ENCODE results near the gene TMEM41B.
"Not testable (repeated sequence)": the region's sequence is repeated elsewhere in the genome, so short reads cannot be mapped to it uniquely, and the experiment has no call there.

Gene TMEM41B, protein sequence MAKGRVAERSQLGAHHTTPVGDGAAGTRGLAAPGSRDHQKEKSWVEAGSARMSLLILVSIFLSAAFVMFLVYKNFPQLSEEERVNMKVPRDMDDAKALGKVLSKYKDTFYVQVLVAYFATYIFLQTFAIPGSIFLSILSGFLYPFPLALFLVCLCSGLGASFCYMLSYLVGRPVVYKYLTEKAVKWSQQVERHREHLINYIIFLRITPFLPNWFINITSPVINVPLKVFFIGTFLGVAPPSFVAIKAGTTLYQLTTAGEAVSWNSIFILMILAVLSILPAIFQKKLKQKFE

GRCh38 chr11:9314291-9315077, at the start of gene TMEM41B:
TMEM41B (minus strand) TSS chr11:9314593; CDS start chr11:9314441, 152 bp downstream.
- peak; percentile 100 for DNase-seq

DNA sequence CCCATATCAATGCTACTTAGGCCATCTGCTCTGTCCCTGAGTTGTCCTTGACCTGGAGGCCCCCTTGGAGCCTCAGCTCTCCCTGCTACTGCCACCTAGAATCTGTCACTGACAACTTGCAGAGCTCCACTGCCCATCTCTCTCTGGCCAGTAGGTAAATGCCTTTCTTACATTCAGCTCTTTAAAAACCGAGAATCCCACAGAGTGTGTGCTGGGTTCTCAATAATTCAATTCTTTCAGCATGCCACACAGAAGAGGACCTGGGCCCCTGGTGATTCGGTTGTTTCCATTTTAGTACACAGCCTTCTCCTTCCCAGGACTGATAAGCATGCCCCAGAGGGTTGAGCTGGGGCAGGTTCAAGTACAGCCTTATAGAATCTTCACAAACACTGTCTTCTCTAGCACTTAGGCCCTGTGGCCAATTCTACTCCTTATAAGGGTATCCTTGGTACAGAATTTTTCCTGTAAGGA, 48.0 kb upstream of the TMEM41B start:
- DNase-seq = no peak

- not testable (repeated sequence) for DNase-seq
Observed at GRCh38 chr11:9360862-9361622, 46.6 kb upstream of the TMEM41B start.

DNA sequence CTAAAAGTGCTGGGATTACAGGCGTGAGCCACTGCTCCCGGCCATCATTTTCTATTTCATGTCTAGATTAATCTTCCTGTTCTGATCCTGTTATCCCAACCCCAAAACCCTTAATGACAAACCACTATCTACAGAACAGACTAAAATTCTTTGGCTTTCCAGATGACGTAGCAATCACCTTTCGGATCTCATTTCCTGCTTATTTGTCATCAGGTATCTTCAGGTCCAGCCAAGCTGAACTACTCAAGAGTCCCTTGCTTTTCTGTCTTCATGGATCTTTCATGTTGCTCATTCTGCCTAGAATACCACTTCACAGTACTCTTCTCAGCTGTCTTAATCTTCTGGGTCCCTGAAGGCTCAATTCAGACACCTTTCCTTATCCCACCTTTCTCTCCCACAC, 42.6 kb upstream of the TMEM41B start:
- DNase-seq = no peak

- DNase-seq = no peak
Observed at GRCh38 chr11:9351321-9351881, 37.0 kb upstream of the TMEM41B start.

- DNase-seq = not testable (repeated sequence)
Observed at GRCh38 chr11:9347779-9348178, 33.4 kb upstream of the TMEM41B start.

DNA sequence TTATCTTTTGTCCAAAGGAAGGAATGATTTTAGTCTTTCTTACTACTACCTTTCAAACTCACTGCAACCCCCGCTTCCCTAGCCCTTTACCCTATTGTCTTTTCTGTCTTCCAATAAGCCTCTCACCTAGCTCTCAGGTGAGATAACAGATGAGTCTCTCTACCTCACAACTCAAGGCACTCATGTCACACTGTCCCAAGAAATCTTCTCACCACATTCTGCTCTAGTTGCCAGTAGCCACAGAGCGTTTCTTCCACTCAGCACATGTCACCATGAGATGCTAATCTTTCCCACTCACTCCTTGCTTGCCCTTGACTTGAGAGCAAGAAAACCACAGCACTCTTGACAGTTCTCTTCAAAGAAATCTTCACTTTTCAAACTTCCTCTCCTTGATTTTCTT, 32.7 kb upstream of the TMEM41B start:
- DNase-seq = no peak

GRCh38 chr11:9344061-9344680, 29.8 kb upstream of the TMEM41B start:
- no peak for DNase-seq

GRCh38 chr11:9341638-9342178, 27.3 kb upstream of the TMEM41B start:
- no peak for DNase-seq

DNA sequence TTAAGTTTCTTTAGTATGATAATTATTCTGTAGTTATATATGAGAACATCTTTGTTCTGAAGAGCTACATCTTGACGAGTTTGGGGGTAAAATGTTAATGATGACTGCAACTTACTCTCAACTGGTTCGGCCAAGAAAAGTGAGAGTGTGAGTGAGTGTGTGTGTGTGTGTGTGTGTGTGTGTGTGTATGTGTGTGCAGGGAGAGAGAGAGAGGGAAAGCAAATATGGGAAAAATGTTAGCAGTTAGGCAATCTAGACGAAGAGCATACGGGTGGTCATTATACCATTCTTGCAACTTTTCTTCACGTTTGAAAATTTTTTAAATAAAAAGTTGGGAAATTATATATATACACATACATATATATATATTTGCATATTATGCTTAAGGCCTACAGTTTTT, 18.3 kb upstream of the TMEM41B start:
- DNase-seq = no peak

DNA sequence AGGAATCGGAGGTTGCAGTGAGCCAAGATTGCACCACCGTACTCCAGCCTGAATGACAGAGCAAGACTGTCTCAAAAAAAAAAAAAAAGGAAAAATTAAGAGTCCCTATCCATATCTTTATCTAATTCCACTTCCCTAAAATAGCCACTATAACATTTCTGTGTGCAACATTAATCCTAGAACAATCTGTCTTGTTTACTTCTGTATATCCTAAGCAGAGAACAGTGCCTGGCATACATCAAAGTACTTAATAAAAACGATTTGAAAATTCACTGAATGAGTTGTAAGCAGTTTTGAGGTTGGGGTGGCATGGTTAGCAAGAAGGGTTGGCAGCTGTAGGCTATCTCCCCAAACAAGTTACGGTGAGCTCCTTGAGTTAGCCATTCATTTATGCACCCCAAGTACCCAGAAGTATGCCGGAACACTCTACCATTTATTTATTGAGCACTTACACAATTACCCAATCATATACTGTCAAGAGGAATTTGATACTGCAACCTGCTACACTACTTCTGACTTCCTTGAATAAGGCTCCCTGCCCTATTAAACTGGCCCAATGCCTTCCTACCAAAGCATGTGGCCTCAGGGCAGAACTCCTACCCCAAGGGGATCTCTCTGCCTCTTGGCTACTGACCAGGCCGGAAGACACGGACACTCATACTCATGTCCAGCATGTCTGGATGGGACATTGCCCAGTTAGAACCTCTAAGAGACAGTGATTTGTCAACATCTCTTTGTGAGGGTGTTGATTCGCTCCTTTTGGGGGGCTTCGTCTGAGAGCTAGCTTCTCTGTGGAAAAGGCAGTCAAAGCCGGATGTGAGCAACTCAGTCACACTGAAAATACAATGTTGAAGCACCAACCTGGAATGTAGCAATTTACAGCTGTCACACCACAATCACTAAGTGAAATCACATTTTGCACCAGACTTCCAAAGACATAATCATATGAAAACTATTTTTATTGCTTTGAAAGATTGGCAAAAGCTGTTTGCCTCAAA, 16.3 kb upstream of the TMEM41B start:
- no peak for DNase-seq

GRCh38 chr11:9320047-9320446, 5.7 kb upstream of the TMEM41B start:
- no peak for DNase-seq

GRCh38 chr11:9319377-9320001, 5.1 kb upstream of the TMEM41B start:
- DNase-seq = not testable (repeated sequence)

DNA sequence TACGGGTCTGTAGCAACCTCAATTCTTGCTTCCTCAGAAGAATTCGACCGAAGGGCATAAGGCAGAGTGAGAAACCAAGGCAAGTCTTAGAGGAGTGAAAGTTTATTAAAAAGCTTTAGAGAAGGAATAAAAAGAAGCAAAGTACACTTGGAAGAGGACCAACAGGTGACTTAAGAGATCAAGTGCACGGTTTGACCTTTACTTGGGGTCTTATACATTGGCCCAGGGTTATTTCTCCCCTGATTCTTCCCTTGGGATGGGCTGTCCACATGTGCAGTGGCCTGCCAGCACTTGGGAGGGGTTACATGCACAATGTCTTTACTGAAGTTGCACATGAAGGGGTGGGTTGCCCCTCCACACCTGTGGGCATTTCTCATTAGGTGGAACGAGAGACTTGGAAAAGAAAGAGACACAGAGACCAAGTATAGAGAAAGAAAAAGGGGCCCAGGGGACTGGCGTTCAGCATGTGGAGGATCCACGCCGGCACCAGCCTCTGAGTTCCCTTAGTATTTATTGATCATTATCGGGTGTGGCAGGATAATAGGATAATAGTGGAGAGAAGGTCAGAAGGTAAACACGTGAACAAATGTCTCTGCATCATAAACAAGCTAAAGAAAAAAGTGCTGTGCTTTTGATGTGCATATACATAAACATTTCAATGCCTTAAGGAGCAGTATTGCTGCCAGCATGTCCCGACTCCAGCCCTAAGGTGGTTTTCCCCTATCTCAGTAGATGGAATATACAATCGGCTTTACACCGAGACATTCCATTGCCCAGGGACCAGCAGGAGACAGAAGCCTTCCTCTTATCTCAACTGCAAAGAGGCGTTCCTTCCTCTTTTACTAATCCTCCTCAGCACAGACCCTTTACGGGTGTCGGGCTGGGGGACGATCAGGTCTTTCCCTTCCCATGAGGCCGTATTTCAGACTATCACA, 4.3 kb upstream of the TMEM41B start:
- not testable (repeated sequence) for DNase-seq

GRCh38 chr11:9316334-9316733, 1.9 kb upstream of the TMEM41B start:
- no peak for DNase-seq

DNA sequence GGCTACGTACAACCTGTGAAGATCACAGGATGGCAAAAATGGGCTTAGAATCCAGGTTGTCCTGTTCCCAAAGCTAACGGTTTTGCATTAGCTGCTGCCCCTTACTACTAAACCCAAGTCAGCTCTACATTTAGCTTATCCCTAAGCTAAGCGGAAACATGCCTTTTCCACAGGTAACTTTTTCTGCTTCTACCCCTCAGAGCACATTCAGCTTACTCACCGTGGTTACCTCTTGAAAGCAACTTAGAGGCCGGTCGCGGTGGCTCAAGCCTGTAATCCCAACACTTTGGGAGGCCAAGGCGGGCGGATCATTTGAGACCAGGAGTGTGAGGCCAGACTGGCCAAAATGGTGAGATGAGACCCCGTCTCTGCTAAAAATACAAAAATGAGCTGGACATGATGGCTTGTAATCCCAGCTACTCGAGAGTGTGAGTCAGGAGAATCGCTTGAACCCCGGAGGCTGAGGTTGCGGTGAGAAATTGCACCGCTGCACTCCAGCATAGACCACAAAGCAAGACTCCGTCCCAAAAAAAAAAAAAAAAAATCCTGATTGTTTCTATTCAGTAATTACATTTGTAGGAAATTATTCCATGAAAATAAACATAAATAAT, 790 bp upstream of the TMEM41B start:
- DNase-seq = no peak

DNA sequence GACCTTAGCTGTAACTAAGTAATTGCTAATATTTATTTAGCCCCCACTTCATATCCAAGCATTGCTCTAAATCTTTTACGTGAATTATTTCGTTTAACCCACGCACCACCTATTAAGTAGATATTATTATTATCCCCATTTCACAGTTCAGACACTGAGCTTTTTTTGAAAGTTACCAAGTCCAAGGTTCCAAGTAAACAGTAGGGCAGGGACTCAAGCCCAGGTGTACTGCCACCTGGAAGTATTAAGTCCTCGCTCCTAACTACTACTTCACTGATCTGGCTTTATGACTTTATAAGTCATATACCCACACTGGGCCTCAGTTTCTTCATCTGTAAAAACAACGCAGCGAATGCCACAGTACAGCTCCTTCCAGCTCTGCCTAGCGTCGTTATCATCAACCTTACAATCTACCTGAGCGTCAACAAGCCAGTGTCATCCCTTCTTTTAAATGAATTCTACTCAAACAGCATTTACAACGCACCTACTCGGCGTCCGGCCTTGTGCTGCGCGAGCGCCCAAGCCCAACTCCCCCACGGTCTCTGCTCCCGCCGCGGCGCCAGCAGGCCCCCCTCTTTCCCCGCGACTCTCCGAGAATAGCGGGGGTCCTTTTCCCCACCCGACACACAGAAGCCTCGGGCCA, 624 bp downstream of the TMEM41B start:
- DNase-seq = peak; percentile 25

GRCh38 chr11:9310485-9311090, 3.8 kb downstream of the TMEM41B start:
- no peak for DNase-seq

All from stimulated activated CD4-positive, alpha-beta T cell treated with anti-CD3 and anti-CD28 coated beads, Interleukin-4, amount 100 ng/mL, for 1 hour (primary cell).